IPS-NIHi7 (cell line): Measurements from ENCODE around the gene FKTN.

Source experiments
- DNase-seq: peaks from one replicate; pipeline ENCODE4 v3.0.0; 2012; ENCODE audit warnings: mixed read lengths; ENCODE audit errors: extremely low spot score

FKTN gene

GRCh38 chr9:105678163-105678562 lies 120.2 kb downstream of the FKTN start:
- no peak for DNase-seq

- no peak for DNase-seq
These were observed 120.8 kb downstream of the FKTN start for GRCh38 chr9:105678781-105679180.

- DNase-seq = no peak
These were observed 121.5 kb downstream of the FKTN start for GRCh38 chr9:105679257-105680022.

GRCh38 chr9:105681313-105681712 lies 123.4 kb downstream of the FKTN start:
- no peak for DNase-seq

- no peak for DNase-seq
These were observed 123.8 kb downstream of the FKTN start for GRCh38 chr9:105681724-105682123.

- DNase-seq = no peak
These were observed 125.9 kb downstream of the FKTN start for GRCh38 chr9:105683688-105684275.

GRCh38 chr9:105686936-105687335 lies 129.0 kb downstream of the FKTN start:
- DNase-seq = no peak
